Stimulated activated CD4-positive, alpha-beta T cell treated with anti-CD3 and anti-CD28 coated beads, Interleukin-1b, Interleukin-23, amount 100 ng/mL, for 1 hour (primary cell): ENCODE measurements around the gene PNRC2.
"Not testable (repeated sequence)": the region's sequence is repeated elsewhere in the genome, so short reads cannot be mapped to it uniquely, and the experiment has no call there.

Experiments used
- DNase-seq, 2 donors: peaks; one replicate each; pipeline ENCODE4 v3.0.0-alpha.2; 2020; ENCODE audit warnings: low read depth in 2 of 2

The PNRC2 gene

GRCh38 chr1:23953020-23953419 lies 6.6 kb upstream of the PNRC2 start:
- no peak for DNase-seq

- DNase-seq, result no peak
Observed at GRCh38 chr1:23957096-23957495, 2.5 kb upstream of the PNRC2 start.

GRCh38 chr1:23958040-23958809 lies 1.4 kb upstream of the PNRC2 start:
- not testable (repeated sequence) for DNase-seq

GRCh38 chr1:23958810-23959460 lies 693 bp upstream of the PNRC2 start:
- peak; percentile 60 to 72 for DNase-seq

- no peak for DNase-seq
Observed at GRCh38 chr1:23960291-23961020, 828 bp downstream of the PNRC2 start.

GRCh38 chr1:23963617-23964234 lies 4.1 kb downstream of the PNRC2 start:
- DNase-seq, result no peak

GRCh38 chr1:23964235-23964668 lies 4.6 kb downstream of the PNRC2 start:
- no peak for DNase-seq

- DNase-seq, result no peak
Observed at GRCh38 chr1:23964790-23965740, 5.4 kb downstream of the PNRC2 start.

GRCh38 chr1:23966973-23967493 lies 7.4 kb downstream of the PNRC2 start:
- DNase-seq, result no peak

- DNase-seq, result no peak
Observed at GRCh38 chr1:23967871-23968270, 8.2 kb downstream of the PNRC2 start.

- DNase-seq, result no peak
Observed at GRCh38 chr1:23977187-23977853, 17.7 kb downstream of the PNRC2 start.

GRCh38 chr1:23977854-23978191 lies 18.2 kb downstream of the PNRC2 start:
- DNase-seq, result no peak

DNA sequence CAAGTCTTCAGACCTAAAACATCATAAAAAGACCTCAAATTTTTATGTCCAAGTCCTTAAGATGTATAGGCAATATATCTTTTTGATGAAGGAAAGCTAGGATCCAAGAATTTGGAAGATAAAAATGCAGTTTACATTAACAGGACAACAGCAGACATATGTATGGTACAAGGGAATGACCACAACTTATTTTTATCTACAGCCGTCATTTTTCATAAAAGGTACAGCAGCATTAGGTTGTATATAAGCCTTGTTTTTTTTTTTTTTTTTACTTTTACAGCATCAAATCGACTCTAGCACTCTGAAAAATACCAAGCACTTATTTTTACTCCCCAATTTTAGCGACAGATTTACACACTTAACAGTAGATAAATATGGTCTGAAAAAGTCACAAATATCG lies 19.2 kb downstream of the PNRC2 start:
- no peak for DNase-seq

- DNase-seq, result no peak
Observed at GRCh38 chr1:23979387-23979880, 19.8 kb downstream of the PNRC2 start.

DNA sequence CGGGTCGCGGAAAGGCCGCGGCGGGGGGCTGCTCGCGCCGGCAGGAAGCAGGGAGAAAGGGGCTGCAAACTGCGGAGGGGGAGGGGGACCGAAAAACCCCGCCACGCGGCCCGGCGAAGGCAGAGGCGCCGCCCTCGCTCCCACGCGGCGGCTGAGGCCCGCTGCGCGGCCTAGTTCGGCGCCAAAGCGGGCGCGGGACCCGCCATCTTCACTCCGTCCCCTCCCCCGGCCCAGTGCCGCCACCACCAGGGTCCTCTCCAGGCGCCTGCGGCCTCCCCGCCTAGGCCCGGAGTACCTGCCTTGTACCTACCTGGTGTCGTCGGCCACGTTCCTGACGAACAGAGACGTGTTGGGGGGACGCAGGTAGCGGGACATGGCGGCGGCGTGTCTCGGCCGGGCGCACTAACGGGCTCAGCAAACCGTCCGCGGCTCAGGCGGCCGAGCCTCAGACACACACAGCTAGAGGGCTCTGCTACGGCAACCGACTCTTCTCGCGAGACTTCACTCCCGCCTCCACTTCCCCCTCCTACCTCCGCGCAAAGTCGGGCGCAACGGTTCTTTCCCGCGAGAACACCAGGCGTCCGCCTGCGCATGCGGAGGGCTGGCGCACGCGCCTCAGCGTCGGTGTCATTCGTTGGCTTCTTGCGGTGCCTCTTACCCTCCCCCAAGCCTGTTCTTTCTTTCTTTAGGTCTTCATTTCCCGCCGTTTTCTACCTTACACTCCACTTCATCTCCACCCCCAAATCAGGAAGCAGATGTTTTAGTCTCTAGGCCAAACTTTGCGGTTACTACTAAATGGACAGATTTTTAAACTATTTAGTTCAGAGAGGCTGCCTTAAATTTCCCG lies 20.5 kb downstream of the PNRC2 start, which contains the start of gene SRSF10:
Gene SRSF10 (minus strand): TSS at position 447 of the 847 bp plus-strand sequence. CDS start 72 bp downstream, at position 375.
- peak; percentile 85 to 95 for DNase-seq

DNA sequence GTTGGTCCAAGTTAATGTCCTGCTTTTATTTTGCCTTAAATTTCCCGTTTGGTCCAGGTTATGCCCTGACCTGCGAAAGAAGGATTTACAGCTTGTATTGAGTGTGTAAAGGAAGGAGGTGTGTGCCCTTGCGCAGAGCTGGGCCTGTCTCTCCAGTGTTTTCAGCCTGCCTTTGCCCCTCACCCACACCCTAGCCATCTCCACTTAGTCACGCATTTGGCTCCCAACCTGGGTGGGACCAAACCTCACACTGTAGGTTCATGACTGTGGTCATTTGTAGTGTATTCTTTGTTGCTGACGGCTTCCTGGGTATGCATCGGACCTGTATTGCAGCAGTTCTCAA lies 21.1 kb downstream of the PNRC2 start:
- DNase-seq, result peak in 1 of 2 donors; percentile 14

DNA sequence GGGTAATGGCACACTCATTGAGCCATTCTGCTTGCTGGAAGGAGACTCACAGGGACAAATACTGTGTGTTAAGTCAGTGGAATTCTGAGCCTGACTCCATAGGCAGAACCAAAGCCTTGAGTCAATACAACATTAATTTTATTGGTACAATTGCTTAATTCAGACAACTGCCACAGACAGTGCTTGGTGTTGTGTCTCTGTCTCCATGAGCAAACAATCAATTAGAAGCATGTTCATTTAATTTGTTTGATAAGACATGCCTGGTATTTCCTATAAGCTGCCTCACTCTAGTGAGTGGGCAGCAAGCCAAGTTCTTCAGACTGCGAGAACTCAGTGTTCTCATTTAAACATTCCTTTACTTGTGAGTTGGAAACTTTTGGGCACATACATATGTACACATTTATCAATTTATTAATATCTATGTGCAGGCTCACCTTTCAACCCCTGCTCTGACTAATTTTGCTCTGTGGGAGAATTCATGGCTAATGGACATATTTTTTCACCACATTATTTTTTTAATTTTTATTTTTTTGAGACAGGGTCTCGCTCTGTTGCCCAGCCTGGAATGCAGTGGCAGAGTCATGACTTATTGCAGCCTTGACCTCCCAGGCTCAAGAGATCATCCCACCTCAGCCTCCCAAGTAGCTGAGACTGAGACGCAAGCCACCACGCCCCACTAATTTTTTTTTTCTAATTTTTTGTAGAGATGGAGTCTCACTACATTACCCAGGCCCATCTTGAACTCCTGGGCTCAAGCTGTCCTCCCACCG lies 25.0 kb downstream of the PNRC2 start:
- DNase-seq, result no peak

GRCh38 chr1:23987038-23987437 lies 27.4 kb downstream of the PNRC2 start:
- not testable (repeated sequence) for DNase-seq
